HG02970 (cell line): ENCODE data around the gene SLC38A10.

Experiments used
- ATAC-seq: cut with Tn5 transposase; IDR thresholded peaks from one replicate; pipeline ENCODE4 v1.9.1; 2021; ENCODE audit warnings: mild to moderate bottlenecking, moderate library complexity, moderate number of reproducible peaks; ENCODE audit not compliant: unreplicated experiment, low FRiP score

SLC38A10 gene

GRCh38 chr17:81282141-81282540, 13.0 kb downstream of the SLC38A10 start:
- no peak for ATAC-seq

- no peak for ATAC-seq
Observed at GRCh38 chr17:81280571-81280970, 14.5 kb downstream of the SLC38A10 start.

- ATAC-seq, result no peak
Observed at GRCh38 chr17:81279278-81280275, 15.5 kb downstream of the SLC38A10 start.

- ATAC-seq, result no peak
Observed at GRCh38 chr17:81278831-81279230, 16.3 kb downstream of the SLC38A10 start.

- no peak for ATAC-seq
Observed at GRCh38 chr17:81277946-81278693, 17.0 kb downstream of the SLC38A10 start.

GRCh38 chr17:81277421-81277820, 17.7 kb downstream of the SLC38A10 start:
- no peak for ATAC-seq

- ATAC-seq, result no peak
Observed at GRCh38 chr17:81276781-81277180, 18.3 kb downstream of the SLC38A10 start.

- no peak for ATAC-seq
Observed at GRCh38 chr17:81274471-81274855, 20.6 kb downstream of the SLC38A10 start.

- no peak for ATAC-seq
Observed at GRCh38 chr17:81273698-81274470, 21.2 kb downstream of the SLC38A10 start.

GRCh38 chr17:81272616-81273015, 22.5 kb downstream of the SLC38A10 start:
- no peak for ATAC-seq

GRCh38 chr17:81271226-81271625, 23.9 kb downstream of the SLC38A10 start:
- ATAC-seq, result no peak

- ATAC-seq, result no peak
Observed at GRCh38 chr17:81270279-81270678, 24.8 kb downstream of the SLC38A10 start.

- ATAC-seq, result no peak
Observed at GRCh38 chr17:81267390-81268067, 27.6 kb downstream of the SLC38A10 start.

- ATAC-seq, result no peak
Observed at GRCh38 chr17:81265576-81265975, 29.5 kb downstream of the SLC38A10 start.

GRCh38 chr17:81264640-81265039, 30.5 kb downstream of the SLC38A10 start:
- no peak for ATAC-seq

- no peak for ATAC-seq
Observed at GRCh38 chr17:81263371-81264181, 31.5 kb downstream of the SLC38A10 start.

- no peak for ATAC-seq
Observed at GRCh38 chr17:81261582-81262336, 33.3 kb downstream of the SLC38A10 start.

- no peak for ATAC-seq
Observed at GRCh38 chr17:81261096-81261495, 34.0 kb downstream of the SLC38A10 start.

- ATAC-seq, result no peak
Observed at GRCh38 chr17:81260641-81261040, 34.5 kb downstream of the SLC38A10 start.
